OCI-M1 (cell line): Measurements from ENCODE around the gene MAD1L1.
"Not testable (repeated sequence)": the region's sequence is repeated elsewhere in the genome, so short reads cannot be mapped to it uniquely, and the experiment has no call there.

Source experiments
- DNase-seq: peaks from one replicate; lab custom pipeline; 2025; lab: John Stamatoyannopoulos, UW

Gene MAD1L1

DNA sequence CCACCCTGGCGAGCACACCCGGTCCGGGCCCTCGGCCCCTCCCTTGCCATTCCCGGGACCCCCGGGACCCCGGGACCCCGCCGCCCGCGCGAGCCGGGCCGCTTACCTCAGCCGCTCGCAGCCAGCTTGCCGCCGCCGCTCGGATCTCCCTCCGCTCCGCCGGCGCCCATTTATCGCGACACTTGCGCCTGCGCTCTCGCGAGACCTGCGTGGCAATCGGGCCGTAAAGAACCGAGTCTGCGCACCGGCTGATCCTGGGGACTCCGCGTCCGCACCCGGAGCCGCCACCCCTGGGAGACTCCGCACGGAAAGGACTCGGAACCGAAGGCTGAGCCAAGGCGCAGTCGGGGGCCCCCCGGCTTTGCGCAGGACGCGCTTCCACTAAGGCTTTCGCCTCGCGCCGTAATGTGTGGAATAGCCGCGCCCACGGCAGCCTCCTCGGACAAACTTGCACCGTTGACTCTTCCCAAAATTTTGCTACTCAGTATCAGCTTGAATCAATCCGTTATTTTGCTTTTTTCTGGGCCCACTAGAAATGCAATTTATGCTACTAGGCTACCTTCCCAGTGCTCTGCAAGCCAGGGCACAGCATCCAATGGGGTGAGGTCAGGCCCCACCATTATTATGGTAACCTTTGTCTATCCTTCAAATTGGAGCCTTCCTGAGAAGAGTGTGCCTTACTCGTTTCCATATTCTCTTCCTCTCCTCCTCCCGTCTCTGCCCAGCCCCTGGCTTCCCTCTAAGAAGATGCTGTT, at the start of gene MAD1L1:
TSS of gene MAD1L1 (minus strand) at position 180 of the 755 bp plus-strand sequence. CDS start 2,812 bp downstream, outside the sequence.
- peak; percentile 86 for DNase-seq

DNA sequence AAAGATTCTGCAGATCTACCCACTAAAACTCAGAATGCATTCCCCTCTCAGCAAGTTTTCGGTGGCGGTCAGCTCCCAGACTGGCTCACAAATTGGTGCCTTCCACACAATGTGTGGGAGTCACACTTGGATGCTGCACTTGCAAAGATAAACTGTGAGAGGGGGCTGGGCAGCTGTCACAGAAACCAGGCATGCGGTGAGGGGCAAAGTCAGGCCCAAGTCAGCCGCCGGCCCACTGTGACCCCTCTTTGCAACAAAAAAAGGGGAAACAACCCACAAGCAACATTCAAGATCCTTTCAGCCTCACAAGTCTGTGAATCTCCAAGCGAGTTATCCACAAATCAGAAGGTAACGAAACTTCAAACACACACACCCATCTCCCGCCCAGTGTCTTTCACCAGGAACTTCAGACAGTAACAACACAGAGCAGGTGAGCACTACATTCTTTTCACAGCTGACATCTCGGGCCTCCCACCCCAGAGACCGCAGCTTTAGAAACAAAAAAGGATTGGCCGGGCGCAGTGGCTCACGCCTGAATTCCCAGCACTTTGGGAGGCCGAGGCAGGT, 49.5 kb upstream of the MAD1L1 start:
- DNase-seq: peak; percentile 54

DNA sequence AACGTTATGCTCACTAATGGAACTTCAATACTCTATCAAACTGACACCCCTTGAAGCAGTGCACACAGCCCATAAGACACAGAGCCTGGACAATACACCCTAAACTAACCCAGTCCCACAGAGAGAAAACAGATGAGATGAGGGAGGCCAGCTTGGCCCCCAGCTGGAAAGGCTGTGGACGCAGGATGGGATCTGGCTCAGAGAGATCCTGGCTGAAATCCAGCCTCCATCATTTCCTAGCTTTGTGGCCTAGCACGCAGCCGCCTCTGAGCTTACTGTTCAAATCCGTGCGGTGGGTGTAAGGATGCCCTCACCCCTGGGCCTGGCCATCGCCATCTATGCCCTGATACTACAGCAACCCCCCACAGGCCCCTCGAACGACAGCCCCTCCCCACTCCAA, 48.8 kb upstream of the MAD1L1 start:
- no peak for DNase-seq

DNA sequence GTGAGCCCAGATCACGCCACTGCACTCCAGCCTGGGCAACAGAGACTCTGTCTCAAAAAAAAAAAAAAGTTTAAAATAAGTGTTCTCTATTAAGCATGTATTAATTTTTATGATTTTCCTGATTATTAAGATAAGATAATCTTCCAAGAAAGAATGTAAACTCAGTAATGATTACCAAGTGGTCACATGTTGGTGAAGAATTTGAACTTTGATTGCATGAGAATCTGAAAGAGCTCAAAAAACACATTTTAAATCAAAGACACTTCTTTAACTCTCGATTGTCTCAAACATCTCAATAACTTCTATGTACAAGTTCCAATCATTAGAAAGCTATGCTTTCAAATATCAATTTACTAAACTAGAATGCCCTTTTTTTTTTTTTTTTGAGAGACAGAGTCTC, 47.7 kb upstream of the MAD1L1 start:
- DNase-seq: no peak

DNA sequence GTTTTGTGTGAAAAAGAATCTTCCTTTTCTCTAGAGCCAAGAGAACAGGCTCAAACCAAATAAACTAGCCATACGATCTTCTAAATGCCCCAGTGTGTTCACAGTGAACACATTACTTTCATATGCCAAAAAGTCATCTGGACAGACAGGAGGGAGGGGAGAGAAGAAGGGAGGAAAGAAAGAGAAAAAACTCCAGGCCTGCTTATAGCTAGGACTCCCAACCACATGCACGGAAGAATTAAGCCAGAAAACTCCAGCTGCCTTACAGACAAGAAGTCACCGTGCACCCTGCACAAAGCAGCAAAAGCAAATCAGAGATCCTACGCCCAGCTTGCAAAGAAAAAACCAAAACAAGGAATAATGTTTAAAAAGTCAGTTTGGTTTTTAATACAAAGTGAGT, 47.2 kb upstream of the MAD1L1 start:
- no peak for DNase-seq

DNA sequence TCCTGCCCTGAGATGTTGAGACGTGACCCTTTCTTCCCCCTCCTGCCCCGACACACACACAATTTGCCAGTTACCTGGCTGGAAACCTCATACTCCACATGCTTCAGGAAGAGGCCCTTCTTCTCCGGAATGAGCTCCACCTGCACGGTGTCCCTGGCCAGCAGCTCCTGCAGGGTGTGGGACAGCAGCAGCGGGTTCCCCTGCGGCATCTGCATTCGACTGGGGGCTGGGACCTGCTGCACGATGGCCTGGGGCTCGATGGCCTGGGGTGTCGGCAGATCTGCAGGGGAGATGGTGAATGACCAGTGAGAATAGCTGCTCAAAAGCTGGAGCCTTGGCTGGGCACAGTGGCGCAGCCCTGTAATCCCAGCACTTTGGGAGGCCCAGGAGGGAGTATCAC, 45.3 kb upstream of the MAD1L1 start:
- no peak for DNase-seq

DNA sequence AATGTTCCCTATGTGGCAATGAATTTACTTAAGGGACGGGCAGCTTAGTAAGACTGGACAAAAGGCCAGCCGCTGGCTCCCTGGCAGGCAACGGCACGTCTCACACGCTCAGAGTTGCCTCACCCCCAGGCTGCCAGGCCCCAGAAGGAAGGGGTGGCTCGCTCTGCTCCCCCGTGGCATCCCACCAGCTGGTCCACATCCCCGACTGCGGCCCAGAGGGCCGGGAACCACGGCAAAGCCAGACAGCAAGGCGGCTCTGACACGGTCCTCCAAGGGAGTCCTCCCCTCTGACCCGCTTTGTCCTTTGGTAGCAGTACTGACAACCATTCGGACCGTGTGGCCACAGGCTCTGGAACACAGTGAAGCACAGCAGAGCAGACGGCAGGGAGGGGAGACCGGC, 43.4 kb upstream of the MAD1L1 start:
- no peak for DNase-seq

DNA sequence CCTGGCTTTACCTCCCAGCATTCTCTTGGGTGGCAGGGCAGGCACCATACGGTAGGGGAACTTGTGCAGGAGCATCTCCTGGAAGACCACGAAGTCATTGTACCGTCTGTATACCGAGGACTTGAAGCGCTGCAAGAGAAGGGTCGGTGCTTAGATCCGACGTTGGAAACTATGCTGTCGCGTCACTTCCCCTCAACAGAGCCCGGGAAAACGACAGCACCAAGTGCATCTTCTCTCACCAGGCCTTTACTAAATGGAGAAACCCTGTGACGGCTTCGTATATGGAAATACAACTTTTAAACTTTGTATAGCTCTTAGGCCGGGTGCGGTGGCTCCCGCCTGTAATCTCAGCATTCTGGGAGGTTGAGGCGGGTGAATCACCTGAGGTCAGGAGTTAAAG, 42.4 kb upstream of the MAD1L1 start:
- no peak for DNase-seq

DNA sequence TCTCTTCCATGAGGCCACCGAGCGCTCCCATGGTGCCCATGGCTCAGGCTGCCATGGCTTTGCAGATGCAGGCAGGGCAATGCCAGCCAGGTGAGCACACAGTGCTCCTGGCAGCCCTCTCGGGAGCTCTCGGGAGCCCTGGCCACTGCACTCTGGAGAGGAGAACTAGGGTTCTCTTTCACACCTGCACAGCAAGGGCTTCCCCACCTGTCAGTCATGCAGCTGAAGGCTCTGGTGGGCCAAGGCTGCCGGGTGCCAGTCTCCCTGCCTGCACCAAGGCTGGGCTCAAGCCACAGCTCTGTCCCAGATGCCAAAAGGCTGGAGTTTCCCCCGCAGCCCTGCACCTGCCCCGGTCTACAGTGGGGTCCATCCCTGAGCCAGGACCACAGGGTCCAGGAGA, 41.9 kb upstream of the MAD1L1 start:
- no peak for DNase-seq

DNA sequence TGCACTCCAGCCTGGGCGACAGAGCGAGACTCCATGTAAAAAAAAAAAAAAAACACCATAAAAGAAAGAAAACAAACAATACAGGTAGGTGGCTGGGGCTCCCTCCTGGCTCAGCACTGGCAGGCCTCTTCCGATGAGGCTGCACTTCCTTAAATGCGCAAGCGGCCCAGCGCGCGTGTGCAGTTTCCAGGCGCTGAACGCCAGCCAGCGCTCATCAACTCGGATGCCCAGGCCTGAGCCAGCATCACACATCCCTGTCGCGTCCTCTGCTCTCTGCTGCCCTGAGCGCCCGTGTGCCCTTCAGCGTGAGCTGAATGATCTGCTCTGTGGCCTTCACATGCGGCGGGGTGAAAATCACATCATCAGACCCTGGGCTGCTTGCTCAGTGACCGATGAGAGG, 41.1 kb upstream of the MAD1L1 start:
- DNase-seq: no peak

DNA sequence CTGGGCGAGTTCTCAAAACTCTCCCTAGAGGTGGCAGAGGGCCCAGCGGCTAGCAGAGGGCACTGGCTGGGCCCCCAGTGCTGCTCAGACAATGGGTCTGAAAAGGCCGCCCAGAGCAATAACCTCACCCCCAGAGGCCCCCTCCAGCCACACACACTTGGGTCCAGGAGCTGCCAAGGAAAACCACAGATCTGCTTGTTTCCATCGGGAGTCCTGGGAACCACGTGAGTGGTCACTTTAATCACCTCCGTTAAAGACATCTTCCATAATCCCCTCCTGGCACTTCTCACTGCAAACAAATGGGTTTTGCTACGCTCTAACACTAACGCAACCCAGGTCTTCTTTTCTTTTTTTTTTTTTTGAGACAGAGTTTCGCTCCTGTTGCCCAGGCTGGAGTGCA, 39.3 kb upstream of the MAD1L1 start:
- no peak for DNase-seq

DNA sequence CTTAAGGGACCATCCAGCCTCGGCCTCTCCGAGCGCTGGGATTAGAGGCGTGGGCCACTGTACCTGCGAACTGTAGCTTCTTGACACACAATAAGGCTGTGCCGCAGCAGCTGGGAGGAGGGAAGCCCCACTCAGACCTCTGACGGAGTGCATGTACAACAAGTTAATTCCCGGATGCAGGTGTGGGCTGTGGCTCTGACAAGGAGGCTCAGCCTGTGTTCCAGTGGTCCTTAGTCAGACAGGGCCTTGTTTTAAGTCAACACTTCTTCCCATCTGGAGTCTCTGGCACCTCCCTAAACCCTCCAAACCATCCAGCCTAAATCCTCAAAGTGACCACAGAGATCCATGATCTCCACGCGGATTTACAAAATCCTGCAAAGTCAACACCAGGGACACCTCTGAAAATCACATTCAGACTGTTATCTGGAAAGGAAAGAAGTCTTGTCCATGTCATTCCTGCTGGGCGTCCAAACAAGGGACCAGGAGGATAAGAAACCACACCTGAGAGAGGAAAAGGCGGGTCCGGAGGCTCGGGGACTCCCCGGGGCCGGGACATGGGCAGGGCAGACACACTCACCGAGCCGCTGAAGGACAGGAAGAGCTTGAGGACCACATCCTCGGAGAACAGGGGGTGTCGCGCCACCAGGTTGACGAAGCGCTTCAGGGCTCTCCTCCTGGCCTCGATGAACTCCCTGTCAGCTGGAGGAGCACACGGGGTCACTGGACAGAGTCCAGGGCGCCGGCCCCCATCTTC, 38.7 kb upstream of the MAD1L1 start:
- no peak for DNase-seq

DNA sequence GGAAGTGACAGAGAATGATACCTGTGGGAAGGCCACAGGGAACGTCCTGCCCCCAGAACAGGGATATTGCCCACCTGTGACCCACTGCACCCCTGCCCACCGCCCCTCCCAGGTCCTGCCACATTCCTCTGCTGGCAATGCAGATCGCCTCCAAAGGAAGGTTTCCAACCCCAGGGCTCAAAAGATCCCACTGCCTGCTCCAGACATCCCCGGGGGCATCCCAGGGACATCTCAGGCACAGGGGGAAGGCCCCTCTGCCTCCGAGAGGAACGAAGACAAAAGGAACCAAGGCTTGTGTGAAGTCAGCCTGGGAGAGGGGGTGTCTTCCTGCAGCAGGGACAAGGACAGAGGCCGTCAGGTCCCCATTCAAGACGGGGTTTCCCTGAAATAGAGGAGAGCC, 37.8 kb upstream of the MAD1L1 start:
- DNase-seq: no peak

DNA sequence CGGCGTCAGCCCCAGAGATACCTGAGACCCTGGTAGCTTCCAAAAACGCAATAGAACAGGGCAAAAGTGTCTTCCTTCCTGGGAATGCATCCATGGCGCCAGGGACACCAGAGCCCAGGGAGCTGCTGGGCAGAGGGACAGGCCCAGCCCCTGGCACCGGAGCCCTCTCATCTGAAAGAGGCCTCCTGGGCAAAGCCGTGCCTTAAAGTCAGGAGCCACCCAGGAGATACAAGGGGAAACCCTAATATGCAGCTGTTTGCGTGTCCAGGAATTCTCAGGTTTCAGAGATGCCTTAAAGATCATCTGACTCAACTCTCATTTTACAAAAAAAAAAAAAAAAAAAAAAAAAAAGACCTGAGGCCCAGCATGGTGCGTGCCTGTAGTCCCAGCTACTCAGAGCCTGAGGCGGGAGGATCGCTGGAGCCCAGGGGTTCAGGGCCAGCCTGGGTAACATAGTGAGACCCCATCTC, 37.3 kb upstream of the MAD1L1 start:
- DNase-seq: no peak

DNA sequence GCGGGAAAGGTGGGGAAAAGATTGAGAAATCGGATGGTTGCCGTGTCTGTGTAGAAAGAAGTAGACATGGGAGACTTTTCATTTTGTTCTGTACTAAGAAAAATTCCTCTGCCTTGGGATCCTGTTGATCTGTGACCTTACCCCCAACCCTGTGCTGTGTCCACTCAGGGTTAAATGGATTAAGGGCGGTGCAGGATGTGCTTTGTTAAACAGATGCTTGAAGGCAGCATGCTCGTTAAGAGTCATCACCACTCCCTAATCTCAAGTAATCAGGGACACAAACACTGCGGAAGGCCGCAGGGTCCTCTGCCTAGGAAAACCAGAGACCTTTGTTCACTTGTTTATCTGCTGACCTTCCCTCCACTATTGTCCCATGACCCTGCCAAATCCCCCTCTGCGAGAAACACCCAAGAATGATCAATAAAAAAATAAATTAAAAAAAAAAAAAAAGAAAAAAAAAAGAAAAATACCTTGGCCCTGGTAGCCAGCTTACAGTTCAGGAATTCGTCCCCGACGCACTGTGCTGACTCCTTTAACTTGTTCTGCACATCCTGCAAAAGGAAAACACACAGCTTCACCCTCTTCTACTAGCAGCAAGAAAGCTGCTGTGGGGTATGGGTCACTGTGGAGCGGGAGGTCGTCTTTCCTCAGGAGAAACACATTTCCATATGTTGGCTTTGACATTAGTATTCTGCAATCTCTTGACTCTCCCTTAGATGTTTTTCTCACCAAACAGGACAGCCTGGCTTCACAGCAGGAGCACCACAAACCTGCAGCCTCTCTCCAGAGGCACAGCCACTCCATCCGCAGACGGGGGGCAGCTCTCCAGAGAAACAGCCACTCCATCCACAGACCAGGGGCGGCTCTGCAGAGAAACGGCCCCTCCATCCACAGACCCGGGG, 36.6 kb upstream of the MAD1L1 start:
- DNase-seq: not testable (repeated sequence)

DNA sequence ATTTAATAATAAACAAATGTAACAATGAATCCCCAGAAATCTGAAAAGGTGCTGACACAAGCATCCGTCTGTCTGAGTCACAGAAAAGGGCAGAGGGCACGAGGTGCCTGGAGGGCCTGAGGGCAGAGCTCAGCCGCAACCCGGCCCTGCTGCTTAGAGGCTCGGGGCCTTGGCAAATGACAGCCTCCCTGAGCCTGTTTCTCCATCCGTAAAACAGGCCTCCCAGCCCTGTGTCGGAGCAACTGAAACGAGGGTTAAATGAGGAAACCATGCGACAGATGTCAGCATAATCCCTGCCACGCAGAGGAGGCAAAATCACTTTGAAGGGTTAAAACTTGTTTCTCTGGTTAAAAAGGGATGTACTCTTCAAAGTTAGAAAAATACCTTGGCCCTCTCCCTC, 34.2 kb upstream of the MAD1L1 start:
- no peak for DNase-seq

DNA sequence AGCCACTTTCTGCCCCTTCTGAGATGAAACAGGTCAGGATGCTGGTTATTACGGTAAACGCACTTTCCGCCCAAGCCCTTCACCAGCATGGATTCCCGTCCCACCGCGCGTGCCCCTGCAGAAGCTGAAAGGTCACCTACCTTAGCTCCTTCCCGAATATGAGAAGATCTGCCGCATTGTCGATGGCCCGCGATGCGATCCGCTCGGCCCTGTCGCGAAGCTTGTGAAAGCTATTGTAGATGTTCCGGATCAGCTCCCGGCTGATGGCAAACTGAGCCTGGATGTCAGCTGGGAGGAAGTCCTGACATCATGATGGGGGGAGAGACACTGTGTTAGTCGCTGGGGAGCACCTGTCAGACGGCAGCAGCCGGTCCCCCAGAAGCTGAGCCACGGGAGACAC, 31.4 kb upstream of the MAD1L1 start:
- no peak for DNase-seq

DNA sequence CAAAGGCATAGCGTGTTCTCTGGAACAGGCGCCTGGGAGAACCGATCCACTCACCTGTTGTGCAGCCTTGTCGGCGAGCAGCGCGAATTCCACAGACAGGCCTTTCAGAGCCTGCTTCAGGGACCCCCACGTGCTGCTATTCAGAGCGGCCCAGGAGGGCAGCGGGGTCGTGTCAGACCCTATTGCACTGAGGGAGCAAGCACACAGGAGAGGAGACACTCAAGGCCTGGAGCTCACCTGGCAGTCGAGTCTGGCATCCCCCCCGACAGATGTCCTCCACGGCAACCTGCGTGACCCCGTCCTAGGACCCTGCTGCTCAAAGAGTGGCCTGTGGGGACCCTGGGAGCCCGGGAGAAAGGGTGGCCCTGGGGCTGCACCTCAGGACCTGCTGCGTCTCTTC, 30.4 kb upstream of the MAD1L1 start:
- no peak for DNase-seq

DNA sequence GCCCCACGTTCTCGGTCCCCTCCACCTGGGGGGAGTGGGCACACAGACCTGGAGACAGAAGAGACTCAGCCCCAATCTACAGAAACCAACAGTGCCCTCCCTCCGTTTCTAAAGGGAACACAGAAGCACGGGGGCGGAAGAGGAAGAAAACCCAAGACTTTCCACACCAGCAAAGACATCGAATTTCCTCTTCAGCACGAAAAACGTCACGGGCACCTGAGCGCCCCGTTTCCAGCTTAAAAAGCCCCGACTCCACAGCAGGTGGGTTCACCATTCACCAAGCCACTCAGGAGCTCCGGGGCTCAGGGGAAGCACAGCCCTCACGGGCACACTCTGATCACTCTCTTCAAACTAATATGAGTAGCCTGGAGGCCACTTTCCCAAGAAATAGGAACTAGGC, 28.9 kb upstream of the MAD1L1 start:
- no peak for DNase-seq

DNA sequence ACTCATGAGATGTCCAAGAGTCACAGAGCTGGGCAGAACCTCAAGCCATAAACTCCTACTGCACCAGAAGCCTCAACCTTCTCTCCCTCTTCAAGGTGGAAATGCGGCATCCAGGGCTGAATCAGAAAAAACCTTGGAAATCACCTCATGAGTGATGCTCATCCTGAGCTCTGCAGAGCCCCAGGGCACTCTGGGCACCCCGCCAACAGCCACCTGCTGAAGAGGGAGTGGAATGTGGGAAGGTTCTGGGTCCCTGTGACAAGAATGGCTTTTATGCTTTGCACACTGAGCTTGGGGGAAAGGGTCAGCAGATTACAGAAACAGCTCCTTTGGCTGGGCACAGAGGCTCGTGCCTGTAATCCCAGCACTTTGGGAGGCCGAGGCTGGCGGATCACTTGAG, 28.1 kb upstream of the MAD1L1 start:
- no peak for DNase-seq

DNA sequence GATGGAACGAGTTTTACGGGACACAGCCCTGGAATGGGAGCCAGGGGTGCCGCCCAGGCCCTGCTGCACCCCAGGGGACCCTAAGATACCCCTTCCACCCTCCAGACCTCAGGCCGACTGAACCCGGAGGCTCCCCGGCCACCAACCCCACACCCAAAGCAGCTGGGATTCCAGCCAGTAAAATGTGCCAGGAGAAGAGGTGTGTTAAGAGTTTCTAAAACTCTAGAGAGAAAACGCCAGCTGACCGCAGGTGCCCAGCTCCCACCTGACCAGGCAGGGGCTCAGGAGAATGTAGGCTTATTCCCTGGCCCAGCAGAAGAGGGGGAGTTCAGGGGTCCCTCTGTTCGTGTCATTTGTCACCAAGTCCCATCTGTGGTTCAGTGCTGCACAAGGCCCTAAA, 26.7 kb upstream of the MAD1L1 start:
- DNase-seq: no peak
